HUES48 (cell line): ENCODE measurements around the gene OR1F1.
A peak's percentile ranks its signal among the peaks of the same experiment; 100 is the strongest.
"Not testable (repeated sequence)": the region's sequence is repeated elsewhere in the genome, so short reads cannot be mapped to it uniquely, and the experiment has no call there.

Experiments used
- H3K27ac ChIP-seq: one replicate; pipeline ENCODE4 v1.7.0; 2013; ENCODE audit warnings: low read depth, low read length, inconsistent platforms
- H3K27me3 ChIP-seq: 2 replicates; pipeline ENCODE4 v1.6.1; 2013; ENCODE audit warnings: mild to moderate bottlenecking, low read length; ENCODE audit not compliant: control insufficient read depth, insufficient read depth
- H3K36me3 ChIP-seq: 2 replicates; pipeline ENCODE4 v1.6.1; 2013; ENCODE audit warnings: low read length; ENCODE audit not compliant: control insufficient read depth, insufficient read depth
- H3K4me1 ChIP-seq: 2 replicates; pipeline ENCODE4 v1.6.1; 2013; ENCODE audit warnings: mild to moderate bottlenecking, low read length; ENCODE audit not compliant: control insufficient read depth, insufficient read depth
- H3K4me3 ChIP-seq: 2 replicates; pipeline ENCODE4 v1.5.1; 2013; ENCODE audit warnings: mild to moderate bottlenecking, low read depth, low read length
- H3K9ac ChIP-seq: 2 replicates; pipeline ENCODE4 v1.6.1; 2013; ENCODE audit warnings: mild to moderate bottlenecking, low read depth, low read length, moderate library complexity
- H3K9me3 ChIP-seq: 2 replicates; pipeline ENCODE4 v1.6.1; 2013; ENCODE audit warnings: low read length; ENCODE audit not compliant: control insufficient read depth, insufficient read depth

Gene OR1F1

GRCh38 chr16:3165111-3165822, 22.7 kb upstream of the OR1F1 start:
- no peak overlapping the region for H3K4me3 ChIP-seq
- no peaks in the 10 kb centered on the region for H3K4me1 ChIP-seq
- H3K9ac ChIP-seq = no peak overlapping the region
- H3K27ac ChIP-seq = no peak overlapping the region
- peaks cover 17% of the 10 kb centered on the region for H3K27me3 ChIP-seq
- H3K9me3 ChIP-seq = no peaks in the 10 kb centered on the region
- no peaks in the 10 kb centered on the region for H3K36me3 ChIP-seq

- Histone ChIP-seq H3K4me1 (0 out of 2 replicates have a peak, but pooled peaks cover 4% of the 10 kb centered on the region), H3K27ac (no peak overlapping the region)
Measured at GRCh38 chr16:3166505-3166886, 21.5 kb upstream of the OR1F1 start.

DNA sequence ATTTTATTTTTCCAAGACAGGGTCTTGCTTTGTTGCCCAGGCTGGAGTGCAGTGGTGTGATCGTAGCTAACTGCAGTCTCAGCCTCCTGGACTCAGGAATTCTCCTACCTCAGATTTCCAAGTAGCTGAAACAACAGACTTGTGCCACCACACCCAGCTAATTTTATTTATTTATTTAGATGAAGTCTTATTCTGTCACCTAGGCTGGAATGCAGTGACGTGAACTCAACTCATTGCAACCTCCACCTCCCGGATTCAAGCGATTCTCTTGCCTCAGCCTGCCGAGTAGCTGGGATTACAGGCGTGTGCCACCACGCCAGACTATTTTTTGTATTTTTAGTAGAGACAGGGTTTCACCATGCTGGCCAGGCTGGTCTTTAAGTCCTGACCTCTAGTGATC, 19.3 kb upstream of the OR1F1 start:
- not testable (repeated sequence) for H3K27ac ChIP-seq, H3K4me3 ChIP-seq, H3K9ac ChIP-seq, H3K9me3 ChIP-seq, H3K36me3 ChIP-seq, H3K4me1 ChIP-seq
- peaks cover 29% of the 10 kb centered on the region for H3K27me3 ChIP-seq

More at GRCh38 chr16:3166505-3166886, 21.5 kb upstream of the OR1F1 start:
- Histone ChIP-seq H3K9me3 (no peaks in the 10 kb centered on the region), H3K27me3 (peaks cover 29% of the 10 kb centered on the region), H3K36me3 (no peaks in the 10 kb centered on the region), H3K9ac (no peak overlapping the region), H3K4me3 (no peak overlapping the region)

DNA sequence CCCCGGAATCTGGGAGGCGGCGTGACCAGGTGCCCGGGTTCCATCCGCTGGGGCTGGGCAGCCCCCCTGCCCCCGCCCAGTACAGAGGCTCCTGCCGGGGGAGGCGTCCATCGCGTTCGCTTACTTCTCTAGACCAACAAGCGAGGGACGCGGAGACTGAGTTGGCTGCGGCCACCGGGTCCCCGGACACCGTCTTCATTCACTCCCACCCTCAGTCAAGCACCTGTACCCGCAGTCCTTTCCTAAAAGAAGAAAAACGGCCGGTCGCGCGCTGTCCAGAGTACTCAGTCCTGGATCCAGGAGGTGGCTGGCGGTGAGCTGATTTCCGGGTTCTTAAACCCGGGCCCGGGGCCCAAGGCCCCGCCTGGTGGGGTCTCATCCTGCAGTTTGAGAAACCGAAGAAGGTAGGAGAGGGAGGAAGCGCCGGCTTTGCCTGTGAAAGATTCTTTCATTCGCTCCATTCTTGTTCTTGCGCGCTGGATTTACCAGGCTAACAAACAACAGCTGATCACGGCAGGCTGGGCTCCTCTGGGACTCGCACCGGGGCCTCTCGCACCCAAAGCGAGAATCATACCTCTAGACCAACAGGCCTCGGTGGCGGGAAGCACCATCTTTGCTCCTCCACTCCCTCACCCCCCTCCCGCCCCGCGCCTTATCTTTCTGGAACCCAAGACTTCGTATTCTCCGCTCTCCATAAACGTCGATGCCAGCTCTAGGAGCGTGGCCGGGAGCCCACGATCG, 17.4 kb upstream of the OR1F1 start:
- Histone ChIP-seq H3K9ac (no peak overlapping the region), H3K27ac (no peak overlapping the region), H3K4me3 (peak overlapping the region; percentile 64), H3K36me3 (no peaks in the 10 kb centered on the region), H3K27me3 (peaks cover 33% of the 10 kb centered on the region), H3K4me1 (peaks cover 4% of the 10 kb centered on the region; the same call in 1 of the 2 replicates), H3K9me3 (no peaks in the 10 kb centered on the region)

- Histone ChIP-seq H3K36me3 (no peaks in the 10 kb centered on the region), H3K27me3 (peaks cover 33% of the 10 kb centered on the region), H3K4me3 (peak overlapping the region; percentile 64), H3K9ac (no peak overlapping the region), H3K9me3 (no peaks in the 10 kb centered on the region), H3K4me1 (peaks cover 4% of the 10 kb centered on the region; the same call in 1 of the 2 replicates), H3K27ac (peak overlapping the region; percentile 69)
Measured at GRCh38 chr16:3171181-3171854, 16.7 kb upstream of the OR1F1 start.

- peak overlapping the region; percentile 64 for H3K4me3 ChIP-seq
- H3K9me3 ChIP-seq = no peaks in the 10 kb centered on the region
- peaks cover 4% of the 10 kb centered on the region; the same call in 1 of the 2 replicates for H3K4me1 ChIP-seq
- peak overlapping the region; percentile 69 for H3K27ac ChIP-seq
- H3K36me3 ChIP-seq = no peaks in the 10 kb centered on the region
- no peak overlapping the region for H3K9ac ChIP-seq
- H3K27me3 ChIP-seq = peaks cover 33% of the 10 kb centered on the region
Measured at GRCh38 chr16:3171855-3172593, 16.0 kb upstream of the OR1F1 start.

- peaks cover 28% of the 10 kb centered on the region for H3K27me3 ChIP-seq
- H3K4me1 ChIP-seq = peaks cover 4% of the 10 kb centered on the region; the same call in 1 of the 2 replicates
- peak overlapping the region; percentile 62 for H3K4me3 ChIP-seq
- H3K9me3 ChIP-seq = no peaks in the 10 kb centered on the region
- H3K9ac ChIP-seq = no peak overlapping the region
- H3K36me3 ChIP-seq = no peaks in the 10 kb centered on the region
- peak overlapping the region; percentile 22 for H3K27ac ChIP-seq
Measured at GRCh38 chr16:3173892-3174617, 13.9 kb upstream of the OR1F1 start.

DNA sequence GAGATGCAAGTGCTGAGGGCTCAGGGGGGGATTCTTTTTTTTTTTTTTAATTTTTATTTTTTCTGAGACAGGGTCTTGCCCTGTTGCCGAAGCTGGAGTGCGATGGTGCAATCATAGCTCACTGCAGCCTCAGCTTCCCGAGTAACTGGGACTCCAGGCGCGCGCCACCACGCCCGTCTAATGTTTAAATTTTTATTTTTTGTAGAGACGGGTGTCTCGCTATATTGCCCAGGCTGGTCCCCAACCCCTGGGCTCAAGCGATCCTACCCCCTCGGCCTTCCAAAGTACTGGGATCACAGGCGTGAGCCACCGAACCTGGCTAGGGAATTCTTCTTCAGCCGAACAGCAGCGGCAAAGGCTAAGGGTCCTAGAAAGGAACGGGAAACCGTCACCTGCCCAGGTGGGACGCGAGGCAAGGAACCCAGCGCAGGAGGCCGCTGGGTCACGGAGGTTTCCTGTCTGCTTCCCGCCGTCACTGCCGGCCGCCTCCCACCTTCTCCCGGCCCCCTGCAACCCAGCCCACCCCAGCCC, 13.3 kb upstream of the OR1F1 start:
- Histone ChIP-seq H3K4me3 (peak overlapping the region; percentile 62), H3K9ac (no peak overlapping the region), H3K36me3 (no peaks in the 10 kb centered on the region), H3K27me3 (peaks cover 22% of the 10 kb centered on the region), H3K4me1 (peaks cover 4% of the 10 kb centered on the region; the same call in 1 of the 2 replicates), H3K27ac (no peak overlapping the region), H3K9me3 (no peaks in the 10 kb centered on the region)

GRCh38 chr16:3175157-3176093, 12.6 kb upstream of the OR1F1 start:
- Histone ChIP-seq H3K27me3 (peaks cover 15% of the 10 kb centered on the region), H3K9me3 (no peaks in the 10 kb centered on the region), H3K27ac (no peak overlapping the region), H3K4me1 (peaks cover 4% of the 10 kb centered on the region; the same call in 1 of the 2 replicates), H3K4me3 (peak overlapping the region; percentile 62), H3K9ac (no peak overlapping the region), H3K36me3 (no peaks in the 10 kb centered on the region)
